Endothelial cell of umbilical vein (primary cell): ENCODE data around the gene ARHGAP15.

Experiments used
- GATA2 ChIP-seq: IDR thresholded peaks from 2 replicates; pipeline ENCODE4 v1.7.0; 2011; ENCODE audit warnings: low read depth, mild to moderate bottlenecking, moderate library complexity, mixed read lengths, low read length; ENCODE audit not compliant: insufficient read length, insufficient read depth
- MAX ChIP-seq: IDR thresholded peaks from 2 replicates; pipeline ENCODE4 v1.6.1; 2011; ENCODE audit not compliant: insufficient read depth, insufficient read length
- POLR2A ChIP-seq: IDR thresholded peaks from 2 replicates; pipeline ENCODE4 v1.6.1; 2012; ENCODE audit warnings: low read depth, mild to moderate bottlenecking, control low read depth, low read length
- POLR2AphosphoS5 ChIP-seq: IDR thresholded peaks from 2 replicates; pipeline ENCODE4 v1.6.1; 2012; ENCODE audit warnings: low read depth, mild to moderate bottlenecking, control low read depth, low read length, moderate library complexity; ENCODE audit not compliant: insufficient read depth
- TF ChIP-seq, protein P1 (sequence below), 2 donors: IDR thresholded peaks; 1 replicate in 1 of 2; 2 replicates in 1 of 2; pipeline ENCODE4 v1.5.1; 2011; ENCODE audit warnings: low read length in 2 of 2, mild to moderate bottlenecking in 2 of 2, moderate library complexity in 2 of 2, control low read depth in 1 of 2, inconsistent platforms in 1 of 2, low read depth in 1 of 2; ENCODE audit not compliant: insufficient read depth in 1 of 2; ENCODE audit errors: extremely low read depth in 1 of 2

DNA sequence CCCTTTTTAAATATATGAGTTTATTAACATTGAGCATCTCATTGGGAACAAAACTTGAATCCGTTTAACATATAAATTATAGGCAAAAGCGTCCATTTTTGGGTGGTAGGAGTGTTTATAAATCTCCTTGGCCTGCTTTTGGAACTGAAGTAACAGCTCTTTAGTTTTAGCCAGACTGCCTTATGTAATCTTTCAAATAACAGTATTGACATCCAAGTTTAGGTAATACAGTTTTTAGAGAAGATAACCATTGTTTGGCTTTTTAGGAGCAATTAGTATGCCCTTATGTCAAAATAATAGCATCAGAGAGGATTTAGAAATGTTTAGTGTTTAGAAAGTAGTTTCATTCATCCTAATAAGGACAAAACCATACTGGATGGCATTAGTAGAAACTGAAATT lies 361.9 kb downstream of the ARHGAP15 start:
- TF ChIP-seq, protein P1, sequence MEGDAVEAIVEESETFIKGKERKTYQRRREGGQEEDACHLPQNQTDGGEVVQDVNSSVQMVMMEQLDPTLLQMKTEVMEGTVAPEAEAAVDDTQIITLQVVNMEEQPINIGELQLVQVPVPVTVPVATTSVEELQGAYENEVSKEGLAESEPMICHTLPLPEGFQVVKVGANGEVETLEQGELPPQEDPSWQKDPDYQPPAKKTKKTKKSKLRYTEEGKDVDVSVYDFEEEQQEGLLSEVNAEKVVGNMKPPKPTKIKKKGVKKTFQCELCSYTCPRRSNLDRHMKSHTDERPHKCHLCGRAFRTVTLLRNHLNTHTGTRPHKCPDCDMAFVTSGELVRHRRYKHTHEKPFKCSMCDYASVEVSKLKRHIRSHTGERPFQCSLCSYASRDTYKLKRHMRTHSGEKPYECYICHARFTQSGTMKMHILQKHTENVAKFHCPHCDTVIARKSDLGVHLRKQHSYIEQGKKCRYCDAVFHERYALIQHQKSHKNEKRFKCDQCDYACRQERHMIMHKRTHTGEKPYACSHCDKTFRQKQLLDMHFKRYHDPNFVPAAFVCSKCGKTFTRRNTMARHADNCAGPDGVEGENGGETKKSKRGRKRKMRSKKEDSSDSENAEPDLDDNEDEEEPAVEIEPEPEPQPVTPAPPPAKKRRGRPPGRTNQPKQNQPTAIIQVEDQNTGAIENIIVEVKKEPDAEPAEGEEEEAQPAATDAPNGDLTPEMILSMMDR (IDR thresholded peaks at IDR 0.05; ENCODE audit: extremely low read depth in 1 of 2, insufficient read depth in 1 of 2, low read depth in 1 of 2, low read length in 2 of 2): no peak
- TF ChIP-seq POLR2A: no peak
- no peak for TF ChIP-seq GATA2
- TF ChIP-seq MAX: no peak
- TF ChIP-seq POLR2AphosphoS5: no peak
